ENCODE results near the gene HDLBP.

DNA sequence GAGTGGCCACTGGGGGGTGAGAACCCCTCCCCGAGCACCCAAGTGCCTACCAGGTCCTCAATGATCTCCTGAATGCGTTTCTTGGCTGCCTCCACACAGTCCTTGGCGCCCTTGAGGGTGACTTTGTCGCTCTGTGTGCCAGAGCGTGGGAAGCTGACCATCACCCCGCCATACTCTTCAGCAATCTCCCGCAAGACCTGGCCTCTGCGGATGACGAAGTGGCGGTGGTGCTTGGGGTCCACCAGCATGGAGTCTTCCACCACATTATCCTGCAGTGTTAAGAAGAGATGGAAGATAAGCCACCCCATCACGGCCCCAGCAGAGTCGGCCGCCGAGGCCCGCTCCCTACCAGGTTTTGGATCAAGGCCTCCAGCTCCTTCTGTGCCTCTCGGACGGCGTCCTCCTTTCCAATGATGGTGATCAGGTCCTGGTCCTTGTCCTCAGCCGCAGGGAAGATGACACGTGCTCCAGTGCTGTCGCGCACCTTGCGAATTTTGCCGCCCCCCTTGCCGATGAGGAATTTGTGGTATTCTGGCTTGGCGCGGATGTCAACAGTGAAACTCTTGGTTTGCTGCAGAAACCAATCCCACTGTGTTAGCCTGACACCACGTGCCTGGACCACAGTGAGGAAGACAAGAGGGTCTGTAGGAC is 75.8 kb downstream of the HDLBP start:
- TF ChIP-seq, protein P1, sequence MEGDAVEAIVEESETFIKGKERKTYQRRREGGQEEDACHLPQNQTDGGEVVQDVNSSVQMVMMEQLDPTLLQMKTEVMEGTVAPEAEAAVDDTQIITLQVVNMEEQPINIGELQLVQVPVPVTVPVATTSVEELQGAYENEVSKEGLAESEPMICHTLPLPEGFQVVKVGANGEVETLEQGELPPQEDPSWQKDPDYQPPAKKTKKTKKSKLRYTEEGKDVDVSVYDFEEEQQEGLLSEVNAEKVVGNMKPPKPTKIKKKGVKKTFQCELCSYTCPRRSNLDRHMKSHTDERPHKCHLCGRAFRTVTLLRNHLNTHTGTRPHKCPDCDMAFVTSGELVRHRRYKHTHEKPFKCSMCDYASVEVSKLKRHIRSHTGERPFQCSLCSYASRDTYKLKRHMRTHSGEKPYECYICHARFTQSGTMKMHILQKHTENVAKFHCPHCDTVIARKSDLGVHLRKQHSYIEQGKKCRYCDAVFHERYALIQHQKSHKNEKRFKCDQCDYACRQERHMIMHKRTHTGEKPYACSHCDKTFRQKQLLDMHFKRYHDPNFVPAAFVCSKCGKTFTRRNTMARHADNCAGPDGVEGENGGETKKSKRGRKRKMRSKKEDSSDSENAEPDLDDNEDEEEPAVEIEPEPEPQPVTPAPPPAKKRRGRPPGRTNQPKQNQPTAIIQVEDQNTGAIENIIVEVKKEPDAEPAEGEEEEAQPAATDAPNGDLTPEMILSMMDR (IDR thresholded peaks at IDR 0.05): no peak
- TF ChIP-seq POLR2A (IDR thresholded peaks at IDR 0.05): no peak
